Measurements from ENCODE around the gene JADE1.
A peak's percentile ranks its signal among the peaks of the same experiment; 100 is the strongest.

The JADE1 gene

GRCh38 chr4:128810331-128810870 is 901 bp downstream of the JADE1 start:
- DNase-seq (ENCODE audit: low read depth, low spot score), result no peak
- H3K27ac ChIP-seq, result peak overlapping the region; percentile 81

- DNase-seq (ENCODE audit: low read depth, low spot score), result no peak
- peak overlapping the region; percentile 81 for H3K27ac ChIP-seq
Observed at GRCh38 chr4:128810871-128811570, 1.5 kb downstream of the JADE1 start.

- H3K27ac ChIP-seq, result peak overlapping the region; percentile 81
- DNase-seq (ENCODE audit: low read depth, low spot score), result no peak
Observed at GRCh38 chr4:128811571-128812441, 2.3 kb downstream of the JADE1 start.

- H3K27ac ChIP-seq, result peak overlapping the region; percentile 81
- no peak for DNase-seq (ENCODE audit: low read depth, low spot score)
Observed at GRCh38 chr4:128812442-128813235, 3.1 kb downstream of the JADE1 start.

- H3K27ac ChIP-seq, result no peak overlapping the region
- no peak for DNase-seq (ENCODE audit: low read depth, low spot score)
Observed at GRCh38 chr4:128813965-128814364, 4.5 kb downstream of the JADE1 start.

GRCh38 chr4:128818442-128818841 is 8.9 kb downstream of the JADE1 start:
- no peak for DNase-seq (ENCODE audit: low read depth, low spot score)
- no peak overlapping the region for H3K27ac ChIP-seq

GRCh38 chr4:128819082-128819742 is 9.7 kb downstream of the JADE1 start:
- DNase-seq (ENCODE audit: low read depth, low spot score), result no peak
- H3K27ac ChIP-seq, result no peak overlapping the region

GRCh38 chr4:128820671-128821070 is 11.2 kb downstream of the JADE1 start:
- DNase-seq (ENCODE audit: low read depth, low spot score), result no peak
- H3K27ac ChIP-seq, result no peak overlapping the region

- no peak for DNase-seq (ENCODE audit: low read depth, low spot score)
- H3K27ac ChIP-seq, result no peak overlapping the region
Observed at GRCh38 chr4:128821151-128821550, 11.7 kb downstream of the JADE1 start.

GRCh38 chr4:128823025-128823661 is 13.6 kb downstream of the JADE1 start:
- DNase-seq (ENCODE audit: low read depth, low spot score), result no peak
- H3K27ac ChIP-seq, result peak overlapping the region; percentile 47

GRCh38 chr4:128825226-128825625 is 15.7 kb downstream of the JADE1 start:
- H3K27ac ChIP-seq, result peak overlapping the region; percentile 60
- DNase-seq (ENCODE audit: low read depth, low spot score), result no peak

- H3K27ac ChIP-seq, result no peak overlapping the region
- DNase-seq (ENCODE audit: low read depth, low spot score), result no peak
Observed at GRCh38 chr4:128827296-128827695, 17.8 kb downstream of the JADE1 start.

GRCh38 chr4:128830906-128831503 is 21.5 kb downstream of the JADE1 start:
- no peak for DNase-seq (ENCODE audit: low read depth, low spot score)
- no peak overlapping the region for H3K27ac ChIP-seq

- no peak for DNase-seq (ENCODE audit: low read depth, low spot score)
- no peak overlapping the region for H3K27ac ChIP-seq
Observed at GRCh38 chr4:128831531-128832242, 22.2 kb downstream of the JADE1 start.

GRCh38 chr4:128832243-128832625 is 22.7 kb downstream of the JADE1 start:
- no peak overlapping the region for H3K27ac ChIP-seq
- DNase-seq (ENCODE audit: low read depth, low spot score), result no peak

- no peak overlapping the region for H3K27ac ChIP-seq
- no peak for DNase-seq (ENCODE audit: low read depth, low spot score)
Observed at GRCh38 chr4:128835498-128836222, 26.2 kb downstream of the JADE1 start.

GRCh38 chr4:128837198-128837597 is 27.7 kb downstream of the JADE1 start:
- no peak overlapping the region for H3K27ac ChIP-seq
- no peak for DNase-seq (ENCODE audit: low read depth, low spot score)

GRCh38 chr4:128837679-128838078 is 28.2 kb downstream of the JADE1 start:
- no peak overlapping the region for H3K27ac ChIP-seq
- no peak for DNase-seq (ENCODE audit: low read depth, low spot score)
